Smooth muscle cell (in vitro differentiated cells): Measurements from ENCODE around the gene KNDC1. TPM values are rescaled to one million over a fixed set of nuclear protein-coding genes. Genes with fewer than 3 reads are reported as not detected.

Source experiments
- DNase-seq: peaks from one replicate; lab custom pipeline; 2025; ENCODE audit not compliant: unreplicated experiment; lab: John Stamatoyannopoulos, UW
- H2AFZ ChIP-seq: fragments of 200-600 bp; sonication (generic); 2 replicates; pipeline ENCODE4 v1.6.0; 2016; ENCODE audit warnings: antibody characterized with exemption, low read depth, mild to moderate bottlenecking
- H3F3A ChIP-seq: fragments of 200-600 bp; sonication (generic); 2 replicates; pipeline ENCODE4 v1.6.0; 2017; ENCODE audit warnings: antibody characterized with exemption, low read depth
- H3K27ac ChIP-seq: fragments of 200-600 bp; sonication (generic); 2 replicates; pipeline ENCODE4 v1.5.1; 2016; ENCODE audit warnings: low read depth, mild to moderate bottlenecking
- H3K27me3 ChIP-seq: fragments of 200-600 bp; sonication (generic); 2 replicates; pipeline ENCODE4 v1.6.1; 2016; ENCODE audit warnings: low read depth, mild to moderate bottlenecking
- H3K36me3 ChIP-seq: fragments of 200-600 bp; sonication (generic); 2 replicates; pipeline ENCODE4 v1.5.1; 2016; ENCODE audit warnings: low read depth
- H3K4me1 ChIP-seq: fragments of 200-600 bp; sonication (generic); 2 replicates; pipeline ENCODE4 v1.5.1; 2016; ENCODE audit warnings: low read depth
- H3K4me2 ChIP-seq: fragments of 200-600 bp; sonication (generic); 2 replicates; pipeline ENCODE4 v1.6.0; 2016; ENCODE audit warnings: mild to moderate bottlenecking
- H3K4me3 ChIP-seq: fragments of 200-600 bp; sonication (generic); 2 replicates; pipeline ENCODE4 v1.5.1; 2016; ENCODE audit warnings: mild to moderate bottlenecking
- H3K79me2 ChIP-seq: fragments of 200-600 bp; sonication (generic); 2 replicates; pipeline ENCODE4 v1.6.0; 2016; ENCODE audit warnings: low read depth, mild to moderate bottlenecking
- H3K9ac ChIP-seq: fragments of 200-600 bp; sonication (generic); 2 replicates; pipeline ENCODE4 v1.6.0; 2016; ENCODE audit warnings: low read depth
- H3K9me3 ChIP-seq: fragments of 200-600 bp; sonication (generic); replicated peaks from 2 replicates; pipeline ENCODE4 v1.5.1; 2016; ENCODE audit warnings: low read depth
- H4K20me1 ChIP-seq: fragments of 200-600 bp; sonication (generic); 2 replicates; pipeline ENCODE4 v1.6.0; 2016; ENCODE audit warnings: low read depth
- CTCF ChIP-seq: fragments of 200-600 bp; sonication (generic); IDR thresholded peaks from 2 replicates; pipeline ENCODE4 v1.5.1; 2017; ENCODE audit warnings: borderline replicate concordance, mild to moderate bottlenecking, antibody characterized with exemption; ENCODE audit not compliant: insufficient read depth, poor library complexity, severe bottlenecking
- WGBS: methylation state at CpG from one replicate; pipeline ENCODE4 v1.1.7; 2016; ENCODE audit warnings: low lambda C conversion rate; 5-methylcytosine and 5-hydroxymethylcytosine counted together
- polyA plus RNA-seq: library from polyadenylated mRNA; unstranded; fragments of >200 nt; fragmentation: Nextera tagmentation; extraction: Ambion mirVana; gene quantifications from 2 replicates; pipeline ENCODE4 v1.2.1, GENCODE V29; 2016
- total RNA-seq: library from RNA; depleted of rRNA; stranded (reverse); fragments of >200 nt; gene quantifications from 2 replicates; pipeline ENCODE4 v1.2.3, GENCODE V29; 2014

The KNDC1 gene
- total and polyA plus RNA-seq, 2 experiments from 2014 or later = 2.3 to 3.1 TPM

- H4K20me1 ChIP-seq = no peaks in the 10 kb centered on the region
- DNase-seq = no peak
- no peak overlapping the region for H3K27ac ChIP-seq
- no peaks in the 10 kb centered on the region for H3K36me3 ChIP-seq
- no peak overlapping the region for H2AFZ ChIP-seq
- WGBS = 91% methylated on average over 20 of the region's 20 CpGs
- H3K9me3 ChIP-seq = no peaks in the 10 kb centered on the region
- H3K9ac ChIP-seq = no peak overlapping the region
- H3K4me2 ChIP-seq = no peak overlapping the region
- no peaks in the 10 kb centered on the region for H3K79me2 ChIP-seq
- no peaks in the 10 kb centered on the region for H3F3A ChIP-seq
- TF ChIP-seq CTCF = no peak
- H3K4me1 ChIP-seq = peaks cover 2% of the 10 kb centered on the region
- H3K4me3 ChIP-seq = no peak overlapping the region
- peaks cover 3% of the 10 kb centered on the region for H3K27me3 ChIP-seq
Measured at GRCh38 chr10:133270204-133270603, 110.2 kb downstream of the KNDC1 start.

- Histone ChIP-seq H3K4me3 (no peak overlapping the region), H3K9ac (no peak overlapping the region), H3K36me3 (no peaks in the 10 kb centered on the region), H3K9me3 (no peaks in the 10 kb centered on the region), H4K20me1 (no peaks in the 10 kb centered on the region), H3K4me2 (no peak overlapping the region), H3F3A (no peaks in the 10 kb centered on the region), H3K79me2 (no peaks in the 10 kb centered on the region), H3K27ac (no peak overlapping the region), H3K4me1 (peaks cover 4% of the 10 kb centered on the region), H3K27me3 (peaks cover 9% of the 10 kb centered on the region), H2AFZ (no peak overlapping the region)
- 94% methylated on average over 19 of the region's 19 CpGs for WGBS
- no peak for DNase-seq
- no peak for TF ChIP-seq CTCF
Measured at GRCh38 chr10:133270773-133271297, 110.8 kb downstream of the KNDC1 start.

GRCh38 chr10:133271521-133272300 is 111.7 kb downstream of the KNDC1 start:
- 85% methylated on average over 34 of the region's 35 CpGs for WGBS
- no peak for DNase-seq
- Histone ChIP-seq H2AFZ (no peak overlapping the region), H3K36me3 (no peaks in the 10 kb centered on the region), H3K4me3 (no peak overlapping the region), H3K79me2 (no peaks in the 10 kb centered on the region), H3K27me3 (peaks cover 18% of the 10 kb centered on the region), H3K9ac (no peak overlapping the region), H3K27ac (no peak overlapping the region), H3F3A (no peaks in the 10 kb centered on the region), H4K20me1 (no peaks in the 10 kb centered on the region), H3K4me2 (no peak overlapping the region), H3K9me3 (no peaks in the 10 kb centered on the region), H3K4me1 (peaks cover 9% of the 10 kb centered on the region)
- TF ChIP-seq CTCF = no peak
